Astrocyte (in vitro differentiated cells and primary cell): ENCODE data around the gene GHSR. TPM values are rescaled to one million over a fixed set of nuclear protein-coding genes. Genes with fewer than 3 reads are reported as not detected.

ENCODE experiments used
- DNase-seq: peaks from one replicate; pipeline ENCODE4 v3.0.0-alpha.2; 2010; ENCODE audit warnings: low read depth
- FAIRE-seq: peaks from 2 replicates; lab custom pipeline; 2011; peaks lifted over from hg19 to GRCh38; lab: Jason Lieb, UNC
- H2AFZ ChIP-seq: 2 replicates; pipeline ENCODE4 v1.6.0; 2012; ENCODE audit warnings: low read depth, low read length, inconsistent platforms
- H3K27ac ChIP-seq: 2 replicates; pipeline ENCODE4 v1.5.1; 2011; ENCODE audit warnings: low read depth, low read length, inconsistent platforms
- H3K27me3 ChIP-seq: 2 replicates; pipeline ENCODE4 v1.6.0; 2011; ENCODE audit warnings: low read length, inconsistent platforms; ENCODE audit not compliant: insufficient read depth
- H3K36me3 ChIP-seq: 2 replicates; pipeline ENCODE4 v1.5.1; 2011; ENCODE audit warnings: low read length, inconsistent platforms; ENCODE audit not compliant: insufficient read depth
- H3K4me1 ChIP-seq: 2 replicates; pipeline ENCODE4 v1.5.1; 2011; ENCODE audit warnings: low read length, inconsistent platforms; ENCODE audit not compliant: insufficient read depth
- H3K4me2 ChIP-seq: 2 replicates; pipeline ENCODE4 v1.6.0; 2012; ENCODE audit warnings: low read length, inconsistent platforms
- H3K4me3 ChIP-seq: 2 replicates; pipeline ENCODE4 v1.5.1; 2011; ENCODE audit warnings: low read depth, mild to moderate bottlenecking, low read length, inconsistent platforms; ENCODE audit not compliant: insufficient read depth
- H3K79me2 ChIP-seq: 2 replicates; pipeline ENCODE4 v1.6.0; 2012; ENCODE audit warnings: mild to moderate bottlenecking, low read length, inconsistent platforms; ENCODE audit not compliant: insufficient read depth
- H3K9ac ChIP-seq: 2 replicates; pipeline ENCODE4 v1.6.0; 2012; ENCODE audit warnings: mild to moderate bottlenecking, low read length, inconsistent platforms
- H3K9me3 ChIP-seq: 2 replicates; pipeline ENCODE4 v1.5.1; 2012; ENCODE audit warnings: low read depth, mild to moderate bottlenecking, low read length, inconsistent platforms; ENCODE audit not compliant: insufficient read depth
- H4K20me1 ChIP-seq: 2 replicates; pipeline ENCODE4 v1.6.0; 2012; ENCODE audit warnings: low read length, inconsistent platforms; ENCODE audit not compliant: insufficient read depth
- H3K27ac Mint-ChIP-seq: one replicate; pipeline ENCODE4 v1.8.0; 2021; ENCODE audit warnings: mild to moderate bottlenecking, mixed read lengths; ENCODE audit not compliant: unreplicated experiment
- H3K27me3 Mint-ChIP-seq: one replicate; pipeline ENCODE4 v1.8.0; 2021; ENCODE audit warnings: low read depth, mixed read lengths; ENCODE audit not compliant: unreplicated experiment
- H3K36me3 Mint-ChIP-seq: one replicate; pipeline ENCODE4 v1.8.0; 2021; ENCODE audit warnings: low read depth, mixed read lengths; ENCODE audit not compliant: unreplicated experiment
- H3K4me1 Mint-ChIP-seq: one replicate; pipeline ENCODE4 v1.8.0; 2021; ENCODE audit warnings: low read depth, mixed read lengths; ENCODE audit not compliant: unreplicated experiment
- H3K4me3 Mint-ChIP-seq: one replicate; pipeline ENCODE4 v1.8.0; 2021; ENCODE audit warnings: mild to moderate bottlenecking, moderate library complexity, mixed read lengths; ENCODE audit not compliant: unreplicated experiment
- H3K9me3 Mint-ChIP-seq: one replicate; pipeline ENCODE4 v1.8.0; 2021; ENCODE audit warnings: mild to moderate bottlenecking, mixed read lengths; ENCODE audit not compliant: unreplicated experiment
- EZH2 ChIP-seq: IDR thresholded peaks from 2 replicates; pipeline ENCODE4 v1.6.1; 2012; ENCODE audit warnings: mild to moderate bottlenecking, low read length, inconsistent platforms; ENCODE audit not compliant: insufficient read depth
- total RNA-seq: library from RNA; stranded (reverse); gene quantifications from 2 replicates; pipeline ENCODE4 v1.2.1, GENCODE V29; 2021
- TF ChIP-seq, protein P1 (sequence below): IDR thresholded peaks from 2 replicates; pipeline ENCODE4 v1.5.1; 2011; ENCODE audit warnings: low read depth, mild to moderate bottlenecking, inconsistent platforms, low read length, moderate library complexity; ENCODE audit not compliant: insufficient read depth

Gene GHSR
- total RNA-seq, 1 donor from 2014 or later, result not detected

DNA sequence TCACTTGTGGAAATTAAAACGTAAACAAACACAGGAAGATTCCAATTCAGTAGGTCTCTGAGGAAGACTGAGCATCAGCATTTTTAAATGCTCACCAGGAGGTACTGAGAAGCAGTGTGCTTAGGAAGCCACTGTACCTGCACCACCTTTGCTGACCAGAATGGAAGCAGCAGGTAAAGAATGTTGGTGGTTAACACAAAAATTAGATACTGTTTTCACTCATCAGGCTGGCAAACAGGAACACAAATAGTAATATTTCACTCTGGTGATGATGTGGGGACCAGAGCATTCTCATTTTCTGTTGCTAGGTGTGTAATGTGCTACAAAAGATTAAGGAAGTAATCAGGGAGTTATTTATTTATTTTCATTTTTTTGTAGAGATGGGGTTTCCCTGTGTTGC is 29.9 kb upstream of the GHSR start:
- H3K27ac ChIP-seq, result no peak overlapping the region
- H3K4me2 ChIP-seq, result no peak overlapping the region
- H3K4me1 ChIP-seq, result no peaks in the 10 kb centered on the region
- no peak overlapping the region for H2AFZ ChIP-seq
- H3K79me2 ChIP-seq, result no peaks in the 10 kb centered on the region
- Mint-ChIP-seq H3K4me3 (no peak overlapping the region), H3K27me3 (no peaks in the 10 kb centered on the region), H3K9me3 (no peaks in the 10 kb centered on the region), H3K4me1 (peaks cover 3% of the 10 kb centered on the region), H3K36me3 (no peaks in the 10 kb centered on the region), H3K27ac (no peak overlapping the region)
- no peaks in the 10 kb centered on the region for H3K36me3 ChIP-seq
- H3K9me3 ChIP-seq, result no peaks in the 10 kb centered on the region
- FAIRE-seq (no peak), DNase-seq (no peak)
- no peak overlapping the region for H3K4me3 ChIP-seq
- H3K27me3 ChIP-seq, result no peaks in the 10 kb centered on the region
- no peak overlapping the region for H3K9ac ChIP-seq
- H4K20me1 ChIP-seq, result no peaks in the 10 kb centered on the region
- TF ChIP-seq, protein P1, sequence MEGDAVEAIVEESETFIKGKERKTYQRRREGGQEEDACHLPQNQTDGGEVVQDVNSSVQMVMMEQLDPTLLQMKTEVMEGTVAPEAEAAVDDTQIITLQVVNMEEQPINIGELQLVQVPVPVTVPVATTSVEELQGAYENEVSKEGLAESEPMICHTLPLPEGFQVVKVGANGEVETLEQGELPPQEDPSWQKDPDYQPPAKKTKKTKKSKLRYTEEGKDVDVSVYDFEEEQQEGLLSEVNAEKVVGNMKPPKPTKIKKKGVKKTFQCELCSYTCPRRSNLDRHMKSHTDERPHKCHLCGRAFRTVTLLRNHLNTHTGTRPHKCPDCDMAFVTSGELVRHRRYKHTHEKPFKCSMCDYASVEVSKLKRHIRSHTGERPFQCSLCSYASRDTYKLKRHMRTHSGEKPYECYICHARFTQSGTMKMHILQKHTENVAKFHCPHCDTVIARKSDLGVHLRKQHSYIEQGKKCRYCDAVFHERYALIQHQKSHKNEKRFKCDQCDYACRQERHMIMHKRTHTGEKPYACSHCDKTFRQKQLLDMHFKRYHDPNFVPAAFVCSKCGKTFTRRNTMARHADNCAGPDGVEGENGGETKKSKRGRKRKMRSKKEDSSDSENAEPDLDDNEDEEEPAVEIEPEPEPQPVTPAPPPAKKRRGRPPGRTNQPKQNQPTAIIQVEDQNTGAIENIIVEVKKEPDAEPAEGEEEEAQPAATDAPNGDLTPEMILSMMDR, result no peak
- TF ChIP-seq EZH2, result no peak

DNA sequence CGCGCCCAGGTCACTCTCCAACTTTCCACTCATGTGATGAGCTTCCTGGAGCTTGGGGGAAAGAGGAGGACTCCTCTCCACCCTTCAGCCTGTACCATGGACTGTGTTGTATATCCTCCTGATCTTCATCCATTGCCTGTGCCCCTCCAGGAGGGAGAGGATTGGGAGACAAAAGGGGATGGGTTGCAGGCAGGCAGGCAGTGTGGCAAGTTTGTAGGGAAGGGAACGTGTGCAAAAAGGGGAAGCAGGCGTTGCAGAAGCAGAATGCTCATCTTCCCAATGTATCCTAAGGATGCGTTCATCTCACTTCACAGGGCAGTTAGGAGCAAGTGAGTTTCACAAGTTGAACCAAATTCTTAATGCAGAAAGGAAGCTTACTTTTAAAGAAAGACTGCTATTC is 28.1 kb upstream of the GHSR start:
- no peaks in the 10 kb centered on the region for H3K9me3 Mint-ChIP-seq
- H3K27me3 ChIP-seq, result no peaks in the 10 kb centered on the region
- no peaks in the 10 kb centered on the region for H3K36me3 Mint-ChIP-seq
- no peak overlapping the region for H3K27ac Mint-ChIP-seq
- H3K27ac ChIP-seq, result no peak overlapping the region
- H4K20me1 ChIP-seq, result no peaks in the 10 kb centered on the region
- no peak overlapping the region for H2AFZ ChIP-seq
- H3K9me3 ChIP-seq, result no peaks in the 10 kb centered on the region
- no peaks in the 10 kb centered on the region for H3K27me3 Mint-ChIP-seq
- FAIRE-seq (no peak), DNase-seq (no peak)
- H3K4me3 ChIP-seq, result no peak overlapping the region
- H3K9ac ChIP-seq, result no peak overlapping the region
- H3K36me3 ChIP-seq, result no peaks in the 10 kb centered on the region
- no peak overlapping the region for H3K4me3 Mint-ChIP-seq
- H3K79me2 ChIP-seq, result no peaks in the 10 kb centered on the region
- no peak overlapping the region for H3K4me2 ChIP-seq
- no peaks in the 10 kb centered on the region for H3K4me1 ChIP-seq
- no peak for TF ChIP-seq EZH2
- TF ChIP-seq, protein P1, result no peak
- peaks cover 3% of the 10 kb centered on the region for H3K4me1 Mint-ChIP-seq

DNA sequence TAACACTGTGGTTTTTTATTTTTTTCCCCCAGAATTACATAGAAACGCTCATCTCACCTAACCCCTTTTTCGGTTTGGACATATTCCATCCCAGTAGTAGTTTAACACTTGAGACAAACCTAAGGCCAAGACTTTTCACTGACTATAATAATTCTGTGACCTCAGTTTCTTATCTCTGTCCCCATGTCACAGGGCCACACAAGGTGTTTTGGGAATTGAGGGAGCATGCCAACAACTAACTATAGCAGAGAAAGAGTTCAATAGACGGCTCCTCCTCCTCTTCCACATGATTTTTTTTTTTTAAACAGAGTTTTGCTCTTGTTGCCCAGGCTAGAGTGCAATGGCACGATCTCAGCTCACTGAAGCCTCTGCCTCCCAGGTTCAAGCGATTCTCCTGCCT is 27.4 kb upstream of the GHSR start:
- Histone ChIP-seq H3K9me3 (no peaks in the 10 kb centered on the region), H3K4me1 (no peaks in the 10 kb centered on the region), H3K27me3 (no peaks in the 10 kb centered on the region), H4K20me1 (no peaks in the 10 kb centered on the region), H3K9ac (no peak overlapping the region), H3K79me2 (no peaks in the 10 kb centered on the region), H3K4me3 (no peak overlapping the region), H3K4me2 (no peak overlapping the region), H2AFZ (no peak overlapping the region), H3K36me3 (no peaks in the 10 kb centered on the region), H3K27ac (no peak overlapping the region)
- no peak for DNase-seq
- Mint-ChIP-seq H3K36me3 (no peaks in the 10 kb centered on the region), H3K27ac (no peak overlapping the region), H3K4me1 (peaks cover 3% of the 10 kb centered on the region), H3K9me3 (no peaks in the 10 kb centered on the region), H3K27me3 (no peaks in the 10 kb centered on the region), H3K4me3 (no peak overlapping the region)
- no peak for TF ChIP-seq EZH2
- TF ChIP-seq, protein P1, result no peak
- FAIRE-seq, result no peak
